MM.1S (cell line): ENCODE data around the gene CKAP5.

Experiments
- DNase-seq: peaks from one replicate; pipeline ENCODE4 v3.0.0-alpha.2; 2015
- H2AFZ ChIP-seq: fragments of 300-600 bp; sonication (generic); 2 replicates; pipeline ENCODE4 v1.6.0; 2016; ENCODE audit warnings: antibody characterized with exemption, low read length
- H3F3A ChIP-seq: fragments of 300-600 bp; sonication (generic); 2 replicates; pipeline ENCODE4 v1.6.1; 2016; ENCODE audit warnings: mild to moderate bottlenecking, antibody characterized with exemption, low read length, moderate library complexity, mixed read lengths; ENCODE audit not compliant: insufficient read depth
- H3K27ac ChIP-seq: fragments of 300-600 bp; sonication (generic); 2 replicates; pipeline ENCODE4 v1.5.1; 2016; ENCODE audit warnings: mild to moderate bottlenecking, low read length
- H3K27me3 ChIP-seq: fragments of 300-600 bp; sonication (generic); replicated peaks from 2 replicates; pipeline ENCODE4 v1.6.0; 2016; ENCODE audit warnings: low read length; ENCODE audit not compliant: insufficient read depth
- H3K36me3 ChIP-seq: fragments of 300-600 bp; sonication (generic); replicated peaks from 2 replicates; pipeline ENCODE4 v1.6.1; 2016; ENCODE audit warnings: mild to moderate bottlenecking, low read length, mixed read lengths; ENCODE audit not compliant: insufficient read depth
- H3K4me1 ChIP-seq: fragments of 300-600 bp; sonication (generic); 2 replicates; pipeline ENCODE4 v1.6.1; 2016; ENCODE audit warnings: low read length, mixed read lengths
- H3K4me2 ChIP-seq: fragments of 300-600 bp; sonication (generic); 2 replicates; pipeline ENCODE4 v1.6.0; 2016; ENCODE audit warnings: low read depth, low read length
- H3K4me3 ChIP-seq: fragments of 300-600 bp; sonication (generic); 2 replicates; pipeline ENCODE4 v1.5.1; 2016; ENCODE audit warnings: low read length, mixed read lengths
- H3K79me2 ChIP-seq: fragments of 300-600 bp; sonication (generic); 2 replicates; pipeline ENCODE4 v1.6.1; 2016; ENCODE audit warnings: mixed run types, low read length, mixed read lengths
- H3K9ac ChIP-seq: fragments of 300-600 bp; sonication (generic); 2 replicates; pipeline ENCODE4 v1.6.1; 2016; ENCODE audit warnings: low read length, mixed read lengths
- H3K9me2 ChIP-seq: fragments of 300-600 bp; sonication (generic); replicated peaks from 2 replicates; pipeline ENCODE4 v1.6.1; 2016; ENCODE audit warnings: mild to moderate bottlenecking, low read length, mixed read lengths; ENCODE audit not compliant: insufficient read depth
- H3K9me3 ChIP-seq: fragments of 300-600 bp; sonication (generic); replicated peaks from 2 replicates; pipeline ENCODE4 v1.6.1; 2016; ENCODE audit warnings: mild to moderate bottlenecking, low read length, mixed read lengths; ENCODE audit not compliant: insufficient read depth
- H4K20me1 ChIP-seq: fragments of 300-600 bp; sonication (generic); 2 replicates; pipeline ENCODE4 v1.6.1; 2016; ENCODE audit warnings: mild to moderate bottlenecking, low read length, moderate library complexity, mixed read lengths; ENCODE audit not compliant: insufficient read depth
- CTCF ChIP-seq: fragments of 300-600 bp; sonication (generic); IDR thresholded peaks from 2 replicates; pipeline ENCODE4 v1.5.1; 2016; ENCODE audit warnings: antibody characterized with exemption, low read length, mixed read lengths
- EZH2 ChIP-seq: fragments of 300-600 bp; sonication (generic); optimal IDR thresholded peaks from 2 replicates; pipeline ENCODE3; 2017; ENCODE audit warnings: low read depth, mild to moderate bottlenecking, antibody characterized with exemption, low read length, mixed read lengths
- EZH2phosphoT487 ChIP-seq: fragments of 300-600 bp; sonication (generic); IDR thresholded peaks from 2 replicates; pipeline ENCODE4 v1.6.1; 2018; ENCODE audit warnings: antibody characterized with exemption, low read length

Gene CKAP5

GRCh38 chr11:46874586-46874985 is 28.5 kb upstream of the CKAP5 start:
- no peak overlapping the region for H3K9ac ChIP-seq
- no peaks in the 10 kb centered on the region for H3K79me2 ChIP-seq
- no peaks in the 10 kb centered on the region for H3K4me1 ChIP-seq
- no peaks in the 10 kb centered on the region for H3K36me3 ChIP-seq
- no peak overlapping the region for H2AFZ ChIP-seq
- DNase-seq: no peak
- TF ChIP-seq EZH2 (no peak), CTCF (no peak), EZH2phosphoT487 (no peak)
- no peak overlapping the region for H3K27ac ChIP-seq
- no peaks in the 10 kb centered on the region for H3K9me3 ChIP-seq
- H3K4me2 ChIP-seq: no peak overlapping the region
- H4K20me1 ChIP-seq: no peaks in the 10 kb centered on the region
- H3K27me3 ChIP-seq: no peaks in the 10 kb centered on the region
- H3K9me2 ChIP-seq: no peaks in the 10 kb centered on the region
- no peaks in the 10 kb centered on the region for H3F3A ChIP-seq
- no peak overlapping the region for H3K4me3 ChIP-seq

- Histone ChIP-seq H3K79me2 (no peaks in the 10 kb centered on the region), H3K36me3 (no peaks in the 10 kb centered on the region), H3K27ac (no peak overlapping the region)
These were observed 22.8 kb upstream of the CKAP5 start for GRCh38 chr11:46868912-46869311.

GRCh38 chr11:46865340-46865739 is 19.3 kb upstream of the CKAP5 start:
- no peak overlapping the region for H3K27ac ChIP-seq
- no peaks in the 10 kb centered on the region for H3K4me1 ChIP-seq
- no peak overlapping the region for H3K4me3 ChIP-seq
- H3K79me2 ChIP-seq: no peaks in the 10 kb centered on the region
- no peak overlapping the region for H3K9ac ChIP-seq
- no peaks in the 10 kb centered on the region for H3K9me2 ChIP-seq
- H4K20me1 ChIP-seq: no peaks in the 10 kb centered on the region
- H3K9me3 ChIP-seq: no peaks in the 10 kb centered on the region
- H3K27me3 ChIP-seq: no peaks in the 10 kb centered on the region
- H3F3A ChIP-seq: no peaks in the 10 kb centered on the region
- TF ChIP-seq EZH2phosphoT487 (no peak), CTCF (no peak), EZH2 (no peak)
- no peak overlapping the region for H2AFZ ChIP-seq
- H3K4me2 ChIP-seq: no peak overlapping the region
- no peaks in the 10 kb centered on the region for H3K36me3 ChIP-seq
- no peak for DNase-seq

More at GRCh38 chr11:46868912-46869311, 22.8 kb upstream of the CKAP5 start:
- H3K9me2 ChIP-seq: no peaks in the 10 kb centered on the region
- no peak overlapping the region for H2AFZ ChIP-seq
- H3K4me3 ChIP-seq: no peak overlapping the region
- no peaks in the 10 kb centered on the region for H3K4me1 ChIP-seq
- no peaks in the 10 kb centered on the region for H4K20me1 ChIP-seq
- TF ChIP-seq EZH2phosphoT487 (no peak), EZH2 (no peak)
- no peak overlapping the region for H3K4me2 ChIP-seq
- H3K9me3 ChIP-seq: no peaks in the 10 kb centered on the region
- no peaks in the 10 kb centered on the region for H3F3A ChIP-seq
- no peak for DNase-seq
- H3K27me3 ChIP-seq: no peaks in the 10 kb centered on the region
- H3K9ac ChIP-seq: no peak overlapping the region

GRCh38 chr11:46860218-46860617 is 14.1 kb upstream of the CKAP5 start:
- TF ChIP-seq EZH2: no peak
- TF ChIP-seq EZH2phosphoT487: no peak
- no peak for TF ChIP-seq CTCF
- H3K9ac ChIP-seq: no peak overlapping the region
- H3K27me3 ChIP-seq: no peaks in the 10 kb centered on the region
- no peaks in the 10 kb centered on the region for H3K79me2 ChIP-seq
- no peak overlapping the region for H2AFZ ChIP-seq
- no peak overlapping the region for H3K4me3 ChIP-seq
- H4K20me1 ChIP-seq: no peaks in the 10 kb centered on the region
- no peak overlapping the region for H3K4me2 ChIP-seq
- no peaks in the 10 kb centered on the region for H3K9me3 ChIP-seq
- H3K4me1 ChIP-seq: no peaks in the 10 kb centered on the region
- no peak overlapping the region for H3K27ac ChIP-seq
- H3F3A ChIP-seq: no peaks in the 10 kb centered on the region
- no peaks in the 10 kb centered on the region for H3K36me3 ChIP-seq
- H3K9me2 ChIP-seq: no peaks in the 10 kb centered on the region
- no peak for DNase-seq
